ENCODE results near the gene ZNF764.
"Not testable (repeated sequence)": the region's sequence is repeated elsewhere in the genome, so short reads cannot be mapped to it uniquely, and the experiment has no call there.

ZNF764 gene

DNA sequence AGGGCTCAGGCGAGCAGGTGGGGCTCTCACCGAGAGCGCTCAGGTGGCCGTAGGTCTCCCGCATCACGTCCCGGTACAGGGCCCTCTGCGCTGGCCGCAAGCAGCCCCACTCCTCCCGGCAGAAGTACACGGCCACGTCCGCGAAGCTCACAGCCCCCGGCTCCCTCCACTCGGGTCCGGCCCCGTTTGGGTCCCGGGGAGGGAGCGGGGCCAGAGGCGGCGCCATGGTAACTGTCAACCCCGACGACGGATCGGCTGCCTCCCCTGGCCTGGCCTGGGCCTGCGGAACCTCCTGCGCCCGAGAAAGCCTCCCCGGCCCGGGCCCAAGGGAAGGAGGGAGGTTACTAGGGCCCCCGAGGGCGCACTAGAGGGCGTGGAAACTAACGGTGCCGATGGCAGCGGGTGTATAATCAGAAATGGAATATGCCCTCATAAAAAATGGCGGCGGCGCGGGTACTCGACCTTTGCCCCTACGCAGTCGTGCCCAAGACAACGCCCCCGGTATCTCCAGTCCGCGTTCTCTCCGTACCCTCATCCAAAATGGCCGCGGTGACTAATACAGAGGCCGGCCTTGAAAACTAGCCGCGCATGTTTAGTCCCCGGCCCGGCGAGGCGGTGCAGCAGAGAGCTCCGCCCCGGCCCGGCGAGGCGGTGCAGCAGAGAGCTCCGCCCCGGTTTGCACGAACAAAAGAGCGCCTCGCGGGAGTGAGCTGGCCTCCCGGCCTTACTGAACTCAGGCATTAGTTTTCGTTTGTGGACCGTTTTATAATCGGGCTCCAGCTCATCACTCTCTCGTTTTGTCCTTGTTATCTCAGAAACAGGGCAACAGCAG lies at the start of gene ZNF764:
Gene ZNF764 (minus strand): TSS at position 418 of the 832 bp plus-strand sequence. CDS start 192 bp downstream, at position 226.
- DNase-seq: peak; percentile 95

- DNase-seq: no peak
Measured at GRCh38 chr16:30606004-30606403, 47.8 kb upstream of the ZNF764 start.

DNA sequence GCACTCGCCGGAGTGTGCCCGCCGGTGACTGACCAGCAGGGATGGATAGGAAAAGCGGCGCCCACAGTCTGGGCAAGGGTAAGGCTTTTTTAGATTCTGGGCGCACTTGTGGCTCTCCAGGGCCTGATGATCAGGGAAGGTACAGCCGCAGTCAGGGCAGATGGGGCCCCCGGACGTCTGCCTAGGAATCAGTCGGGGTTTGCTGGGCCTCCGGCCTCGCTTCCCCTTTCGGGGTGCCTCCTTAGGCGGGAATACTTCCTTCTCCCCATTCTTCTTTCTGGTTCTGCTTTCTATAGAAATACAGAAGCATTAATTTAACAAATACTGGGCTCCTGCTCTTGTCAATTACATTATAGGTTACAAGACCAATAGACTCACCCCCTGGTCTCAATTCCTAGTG lies 47.0 kb upstream of the ZNF764 start:
- DNase-seq: no peak

DNA sequence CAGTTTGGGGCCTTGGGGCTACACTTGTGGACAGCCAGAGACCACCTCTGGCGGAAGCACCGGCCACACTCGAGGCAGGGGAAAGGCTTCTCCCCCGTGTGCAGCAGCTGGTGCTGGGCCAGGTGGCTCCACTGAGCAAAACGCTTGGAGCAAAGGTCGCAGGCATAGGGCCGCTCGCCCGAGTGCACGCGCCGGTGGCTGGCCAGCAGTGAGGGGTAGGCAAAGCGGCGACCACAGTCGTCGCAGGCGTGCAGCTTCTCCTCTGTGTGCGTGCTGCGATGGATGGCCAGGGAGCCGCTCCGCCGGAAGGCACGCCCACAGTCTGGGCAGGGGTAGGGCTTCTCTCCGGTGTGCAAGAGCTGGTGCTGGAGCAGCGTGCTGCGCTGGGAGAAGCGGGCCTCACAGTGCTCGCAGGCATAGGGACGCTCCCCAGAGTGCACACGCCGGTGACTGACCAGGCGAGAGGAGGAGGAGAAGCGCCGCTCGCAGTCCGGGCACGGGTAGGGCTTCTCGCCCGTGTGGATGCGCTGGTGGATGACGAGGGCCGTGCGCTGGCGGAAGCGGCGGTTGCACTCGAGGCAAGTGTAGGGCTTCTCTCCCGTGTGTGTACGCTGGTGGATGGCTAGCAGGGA lies 46.3 kb upstream of the ZNF764 start:
- no peak for DNase-seq

DNA sequence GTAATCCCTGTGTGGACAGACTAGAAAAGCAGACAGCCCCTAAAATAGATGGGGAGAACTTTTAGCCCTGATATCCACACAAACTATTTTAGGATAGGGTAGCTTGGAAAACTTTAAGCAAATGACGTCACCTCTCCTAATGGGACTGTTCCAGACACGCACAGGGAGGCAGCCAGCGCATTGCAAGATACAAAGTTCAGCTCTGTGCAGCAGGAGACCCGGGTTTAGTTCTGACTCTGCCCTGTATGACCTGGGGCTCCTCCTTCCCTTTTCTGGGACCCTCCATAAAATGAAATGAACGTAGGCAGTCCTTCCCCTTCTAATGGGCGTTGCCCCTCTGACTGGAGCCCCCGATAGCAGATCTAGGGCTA lies 45.8 kb upstream of the ZNF764 start:
- no peak for DNase-seq

GRCh38 chr16:30602616-30603277 lies 44.6 kb upstream of the ZNF764 start:
- no peak for DNase-seq

GRCh38 chr16:30601966-30602365 lies 43.8 kb upstream of the ZNF764 start:
- DNase-seq: no peak

DNA sequence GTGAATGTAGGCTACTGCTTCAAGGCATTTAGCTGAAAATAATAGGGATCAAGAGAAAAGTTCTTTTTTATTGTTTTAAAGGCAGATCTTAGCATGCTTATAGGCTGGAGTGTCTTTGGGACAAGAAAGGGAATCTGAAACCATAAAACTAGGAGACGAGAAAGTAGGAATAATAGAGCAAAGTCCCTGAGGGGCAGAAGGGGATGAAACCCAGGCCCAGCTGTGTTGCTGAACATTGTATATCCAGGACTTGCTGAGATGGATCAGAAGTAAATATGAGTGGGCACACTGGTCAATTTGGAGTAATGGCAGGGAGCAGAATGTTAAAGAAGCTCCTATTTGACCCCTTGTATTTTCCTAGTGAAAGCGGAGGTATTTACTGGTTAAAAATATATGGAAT lies 42.8 kb upstream of the ZNF764 start:
- no peak for DNase-seq

GRCh38 chr16:30600215-30600614 lies 42.0 kb upstream of the ZNF764 start:
- no peak for DNase-seq

DNA sequence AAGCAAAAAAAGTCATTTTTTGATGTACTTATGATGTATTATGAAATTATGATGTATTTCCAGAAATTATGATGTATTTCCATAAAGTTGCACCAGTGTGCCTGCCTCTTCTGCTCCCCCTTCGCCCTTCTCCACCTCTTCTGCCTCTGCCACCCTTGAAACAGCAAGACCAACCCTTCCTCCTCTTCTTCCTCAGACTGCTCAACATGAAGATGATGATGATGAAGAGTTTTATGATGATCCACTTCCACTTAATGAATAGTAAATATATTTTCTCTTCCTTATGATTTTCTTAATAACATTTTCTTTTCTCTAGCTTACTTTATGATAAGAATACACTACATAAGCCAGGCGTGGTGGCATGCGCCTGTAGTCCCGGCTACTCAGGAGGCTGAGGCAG lies 34.7 kb upstream of the ZNF764 start:
- DNase-seq: no peak

GRCh38 chr16:30590869-30591268 lies 32.7 kb upstream of the ZNF764 start:
- not testable (repeated sequence) for DNase-seq

DNA sequence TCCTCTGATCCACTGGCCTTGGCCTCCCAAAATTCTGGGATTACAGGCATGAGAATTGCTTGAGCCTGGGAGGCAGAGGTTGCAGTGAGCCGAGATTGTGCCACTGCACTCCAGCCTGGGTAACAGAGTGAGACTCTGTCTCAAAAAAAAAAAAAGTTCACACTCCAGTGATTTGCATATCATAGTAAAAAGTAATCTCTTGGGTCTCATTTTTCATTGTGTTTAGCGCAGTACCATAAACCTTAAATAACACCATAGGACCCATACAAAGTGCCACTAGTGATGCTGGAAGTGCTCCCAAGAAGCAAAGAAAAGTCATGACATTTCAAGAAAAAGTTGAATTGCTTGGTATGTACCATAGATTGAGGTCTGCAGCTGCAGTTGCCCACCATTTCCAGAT lies 31.4 kb upstream of the ZNF764 start:
- DNase-seq: not testable (repeated sequence)

DNA sequence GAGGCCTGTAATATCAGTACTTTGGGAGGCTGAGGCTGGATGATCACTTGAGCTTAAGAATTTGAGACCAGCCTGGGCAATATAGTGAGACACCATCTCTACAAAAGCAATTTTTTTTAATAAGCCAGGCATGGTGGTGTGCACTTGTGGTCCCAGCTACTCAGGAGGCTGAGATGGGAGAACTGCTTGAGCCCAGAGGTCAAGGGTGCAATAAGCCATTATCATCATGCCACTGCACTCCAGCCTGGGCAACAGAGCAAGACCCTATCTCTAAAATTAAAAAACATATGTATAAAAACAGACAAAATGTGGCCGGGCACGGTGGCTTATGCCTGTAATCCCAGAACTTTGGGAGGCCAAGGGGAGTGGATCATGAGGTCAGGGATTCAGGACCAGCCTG lies 30.5 kb upstream of the ZNF764 start:
- DNase-seq: no peak

DNA sequence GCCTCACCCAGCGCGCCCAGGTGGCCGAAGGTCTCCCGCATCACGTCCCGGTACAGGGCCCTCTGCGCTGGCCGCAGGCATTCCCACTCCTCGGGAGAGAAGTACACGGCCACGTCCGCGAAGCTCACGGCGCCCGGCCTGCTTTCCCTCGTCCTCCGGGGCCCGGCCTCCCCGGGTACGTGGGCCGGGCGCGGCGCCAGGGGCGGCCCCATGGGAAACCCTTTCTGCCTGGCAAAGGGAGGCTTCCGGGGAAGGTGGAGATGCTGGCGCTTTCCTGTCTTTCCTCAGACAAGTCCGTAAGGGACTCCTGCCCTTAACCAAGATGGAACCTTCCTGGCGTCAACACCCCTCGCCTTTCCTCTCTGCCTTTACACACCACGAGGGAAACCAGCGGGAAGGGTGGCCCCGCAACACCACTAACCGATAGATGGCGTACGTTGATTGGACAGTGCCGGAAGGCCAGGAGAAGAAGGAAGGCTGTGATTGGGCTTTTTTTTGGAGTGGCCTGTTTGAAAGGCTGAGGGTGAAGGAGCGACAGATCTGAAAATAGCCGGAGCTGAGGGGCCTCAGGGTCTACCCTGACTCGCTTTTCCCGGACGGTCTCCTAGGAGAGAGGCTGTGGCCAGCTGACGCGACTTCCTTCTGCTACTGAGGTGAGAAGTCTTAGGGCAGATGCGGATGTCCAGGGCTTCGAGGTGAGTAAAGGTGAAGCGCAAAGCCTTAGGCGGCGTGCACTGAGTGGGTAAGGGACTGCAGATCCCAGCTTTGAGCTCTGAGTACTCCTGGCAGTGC lies 27.4 kb upstream of the ZNF764 start, which contains the start of gene ZNF785:
Gene ZNF785 (minus strand): TSS at position 298 of the 792 bp plus-strand sequence. CDS start 86 bp downstream, at position 212.
- peak; percentile 88 for DNase-seq

GRCh38 chr16:30585022-30585399 lies 26.8 kb upstream of the ZNF764 start:
- DNase-seq: no peak

- no peak for DNase-seq
Measured at GRCh38 chr16:30582611-30583340, 24.6 kb upstream of the ZNF764 start.

GRCh38 chr16:30581457-30581856 lies 23.3 kb upstream of the ZNF764 start:
- DNase-seq: no peak

DNA sequence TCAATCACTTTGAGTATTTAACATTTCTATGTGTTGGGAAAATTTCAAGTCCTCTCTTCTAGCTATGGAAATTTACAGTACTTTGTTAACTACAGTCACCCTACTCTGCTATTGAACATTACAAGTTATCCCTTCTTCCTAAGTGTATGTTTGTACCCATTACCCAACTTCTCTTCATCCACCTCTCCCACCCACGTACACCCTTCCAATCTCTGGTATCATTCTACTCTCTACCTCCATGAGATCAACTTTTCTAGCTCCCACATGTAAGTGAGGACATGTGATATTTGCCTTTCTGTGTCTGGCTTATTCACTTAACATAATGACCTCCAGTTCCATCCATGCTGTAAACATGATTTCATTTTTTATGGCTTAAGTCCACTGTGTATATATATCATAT lies 16.5 kb upstream of the ZNF764 start:
- DNase-seq: no peak

- peak; percentile 91 for DNase-seq
Measured at GRCh38 chr16:30571445-30572322, 13.5 kb upstream of the ZNF764 start, which contains the start of gene ZNF688. Gene ZNF688, minus strand, starts transcription at chr16:30571714. Its CDS starts 85 bp downstream, at chr16:30571629.

GRCh38 chr16:30570636-30571444 lies 12.7 kb upstream of the ZNF764 start:
- no peak for DNase-seq

Measured in activated CD8-positive, alpha-beta memory T cell treated with anti-CD3 and anti-CD28 coated beads, Interleukin-2, amount 50 U/mL, for 4 hours (primary cell).